A673 (cell line): ENCODE results near the gene FAM13A. TPM values are rescaled to one million over a fixed set of nuclear protein-coding genes. Genes with fewer than 3 reads are reported as not detected.

Experiments used
- BruUV-seq: library from RNA; stranded (reverse); fragments of 400-500 nt; replicated peaks from 2 replicates; lab custom pipeline; 2021; lab: Mats Ljungman, UMichigan
- CTCF ChIA-PET: fragments of 300-600 bp; sonication (Branson Sonifier 250); formaldehyde crosslinking; loops from one replicate; lab custom pipeline; 2022; ENCODE audit warnings: antibody characterized with exemption; lab: Charles Lee
- POLR2A ChIA-PET: fragments of 300-600 bp; sonication (Branson Sonifier 250); formaldehyde crosslinking; loops from one replicate; lab custom pipeline; 2022; ENCODE audit warnings: antibody characterized with exemption; ENCODE audit not compliant: low non-redundant PET; lab: Charles Lee
- DNase-seq: peaks from one replicate; pipeline ENCODE4 v3.0.0-alpha.2; 2015; ENCODE audit warnings: low spot score
- H3K27ac ChIP-seq: fragments of 200-600 bp; sonication (generic); 2 replicates; pipeline ENCODE4 v1.5.1; 2016; ENCODE audit warnings: mixed run types, low read depth, mild to moderate bottlenecking, mixed read lengths, antibody characterized with exemption, low read length; ENCODE audit not compliant: poor library complexity, severe bottlenecking
- H3K27me3 ChIP-seq: fragments of 200-600 bp; sonication (generic); replicated peaks from 2 replicates; pipeline ENCODE4 v1.6.1; 2017; ENCODE audit warnings: mixed run types, low read depth, mild to moderate bottlenecking, mixed read lengths, antibody characterized with exemption, low read length; ENCODE audit not compliant: insufficient read depth, poor library complexity
- H3K36me3 ChIP-seq: fragments of 200-600 bp; sonication (generic); 2 replicates; pipeline ENCODE4 v1.6.1; 2016; ENCODE audit warnings: mixed run types, mild to moderate bottlenecking, mixed read lengths, antibody characterized with exemption, low read length; ENCODE audit not compliant: insufficient read depth, poor library complexity, severe bottlenecking
- H3K4me1 ChIP-seq: fragments of 200-600 bp; sonication (generic); 2 replicates; pipeline ENCODE4 v1.6.1; 2017; ENCODE audit warnings: mixed run types, mild to moderate bottlenecking, mixed read lengths, antibody characterized with exemption, low read length; ENCODE audit not compliant: insufficient read depth, poor library complexity, severe bottlenecking
- H3K4me3 ChIP-seq: fragments of 200-600 bp; sonication (generic); 2 replicates; pipeline ENCODE4 v1.5.1; 2016; ENCODE audit warnings: low read depth, mixed run types, mild to moderate bottlenecking, mixed read lengths, low read length; ENCODE audit not compliant: poor library complexity, severe bottlenecking
- H3K9me3 ChIP-seq: fragments of 200-600 bp; sonication (generic); 2 replicates; pipeline ENCODE4 v1.6.1; 2016; ENCODE audit warnings: mixed run types, low read depth, mild to moderate bottlenecking, mixed read lengths, antibody characterized with exemption, low read length; ENCODE audit not compliant: poor library complexity, severe bottlenecking
- EZH2 ChIP-seq: fragments of 200-600 bp; sonication (generic); IDR thresholded peaks from 2 replicates; pipeline ENCODE4 v1.6.1; 2017; ENCODE audit warnings: borderline replicate concordance, low read depth, mild to moderate bottlenecking, mixed read lengths, antibody characterized with exemption, low read length; ENCODE audit not compliant: poor library complexity, severe bottlenecking
- intact Hi-C: fragments of 100-400 bp; cut with micrococcal nuclease; formaldehyde crosslinking; loops from one replicate; pipeline ENCODE4 v1.10.0; 2022; ENCODE audit not compliant: unreplicated experiment
- total RNA-seq: library from RNA; stranded (reverse); gene quantifications from 2 replicates; pipeline ENCODE4 v1.2.3, GENCODE V29; 2021
- TF ChIP-seq, protein P1 (sequence below): fragments of 300-800, 200-600 bp; sonication (generic); conservative IDR thresholded peaks from 2 replicates; pipeline ENCODE4 v1.5.1; 2017; ENCODE audit warnings: low read depth, mild to moderate bottlenecking, antibody characterized with exemption, low read length, moderate library complexity, mixed read lengths

Gene FAM13A
- total RNA-seq, 1 experiment from 2014 or later: 15.5 TPM

DNA sequence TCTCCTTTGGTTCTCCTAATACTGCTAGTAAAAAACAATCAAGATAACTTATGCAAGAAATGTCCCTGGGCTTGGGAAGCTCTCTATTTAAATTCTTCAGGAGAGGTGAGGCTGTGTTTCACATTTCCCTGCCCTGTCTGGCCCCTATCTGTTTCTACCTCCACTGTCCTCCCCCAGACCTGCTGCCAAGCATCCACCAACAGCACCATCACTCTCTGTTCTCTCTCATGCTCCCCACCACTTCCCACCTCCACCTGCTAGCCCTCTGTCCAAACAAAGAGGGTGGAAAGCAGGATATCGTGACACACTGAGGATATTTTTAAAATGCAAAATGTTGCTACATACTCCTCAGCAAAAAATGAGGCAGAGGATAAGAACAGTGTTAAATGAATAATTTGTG, 271.0 kb downstream of the FAM13A start:
- Histone ChIP-seq H3K4me3 (no peak overlapping the region), H3K27me3 (no peaks in the 10 kb centered on the region), H3K36me3 (peaks cover 3% of the 10 kb centered on the region), H3K9me3 (no peaks in the 10 kb centered on the region), H3K4me1 (peaks cover 2% of the 10 kb centered on the region), H3K27ac (no peak overlapping the region)
- DNase-seq: no peak
- ChIA-PET CTCF (no interaction called here), POLR2A (no interaction called here)
- TF ChIP-seq, protein P1, sequence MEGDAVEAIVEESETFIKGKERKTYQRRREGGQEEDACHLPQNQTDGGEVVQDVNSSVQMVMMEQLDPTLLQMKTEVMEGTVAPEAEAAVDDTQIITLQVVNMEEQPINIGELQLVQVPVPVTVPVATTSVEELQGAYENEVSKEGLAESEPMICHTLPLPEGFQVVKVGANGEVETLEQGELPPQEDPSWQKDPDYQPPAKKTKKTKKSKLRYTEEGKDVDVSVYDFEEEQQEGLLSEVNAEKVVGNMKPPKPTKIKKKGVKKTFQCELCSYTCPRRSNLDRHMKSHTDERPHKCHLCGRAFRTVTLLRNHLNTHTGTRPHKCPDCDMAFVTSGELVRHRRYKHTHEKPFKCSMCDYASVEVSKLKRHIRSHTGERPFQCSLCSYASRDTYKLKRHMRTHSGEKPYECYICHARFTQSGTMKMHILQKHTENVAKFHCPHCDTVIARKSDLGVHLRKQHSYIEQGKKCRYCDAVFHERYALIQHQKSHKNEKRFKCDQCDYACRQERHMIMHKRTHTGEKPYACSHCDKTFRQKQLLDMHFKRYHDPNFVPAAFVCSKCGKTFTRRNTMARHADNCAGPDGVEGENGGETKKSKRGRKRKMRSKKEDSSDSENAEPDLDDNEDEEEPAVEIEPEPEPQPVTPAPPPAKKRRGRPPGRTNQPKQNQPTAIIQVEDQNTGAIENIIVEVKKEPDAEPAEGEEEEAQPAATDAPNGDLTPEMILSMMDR: no peak
- intact Hi-C loops: no loop called here
- no TSS peak for BruUV-seq

DNA sequence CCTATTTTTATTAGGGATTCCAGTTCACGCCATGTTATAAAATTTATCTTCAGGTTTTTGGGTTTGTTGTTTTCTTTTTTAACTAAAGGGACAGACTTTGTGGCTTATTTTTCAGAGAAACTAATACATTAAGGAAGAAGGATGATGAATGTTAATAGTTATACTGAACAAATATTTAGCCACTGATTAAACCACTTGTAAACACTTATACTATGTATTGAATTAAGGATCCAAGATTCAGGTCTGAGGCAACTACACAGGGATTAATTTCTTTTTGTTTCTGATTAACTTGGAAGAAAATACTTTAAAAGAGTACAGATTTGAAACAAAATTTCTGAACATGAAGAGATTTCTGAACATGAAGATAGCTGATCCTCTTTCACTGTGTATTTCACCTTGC, 276.6 kb downstream of the FAM13A start:
- peak overlapping the region; percentile 67 for H3K27ac ChIP-seq
- no peaks in the 10 kb centered on the region for H3K9me3 ChIP-seq
- CTCF ChIA-PET: no interaction called here
- BruUV-seq: no TSS peak
- POLR2A ChIA-PET: no interaction called here
- no peak overlapping the region for H3K4me3 ChIP-seq
- H3K27me3 ChIP-seq: no peaks in the 10 kb centered on the region
- no peaks in the 10 kb centered on the region for H3K36me3 ChIP-seq
- intact Hi-C loops: no loop called here
- no peak for DNase-seq
- TF ChIP-seq EZH2: no peak
- TF ChIP-seq, protein P1: no peak
- peaks cover 19% of the 10 kb centered on the region for H3K4me1 ChIP-seq

DNA sequence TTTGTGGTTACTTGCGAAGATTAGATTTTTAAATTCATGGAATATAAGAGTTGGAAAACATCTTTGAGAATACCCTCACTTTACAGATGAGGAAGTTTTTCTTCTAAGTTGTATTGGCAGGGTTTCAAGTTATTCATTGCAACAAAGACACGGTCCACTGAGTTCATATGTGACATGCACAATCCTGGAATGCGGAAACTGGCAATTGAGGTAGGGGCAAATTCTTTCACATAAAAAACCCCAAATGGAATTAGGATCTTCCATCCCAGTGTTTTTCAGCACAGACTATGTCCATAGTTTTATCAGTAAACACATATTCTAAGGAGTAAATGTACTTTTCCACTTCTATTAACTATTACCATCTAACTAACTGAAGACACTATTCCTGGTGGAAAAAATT, 277.6 kb downstream of the FAM13A start:
- ChIA-PET POLR2A (no interaction called here), CTCF (no interaction called here)
- DNase-seq: peak; percentile 70
- Histone ChIP-seq H3K27ac (peak overlapping the region; percentile 67), H3K27me3 (no peaks in the 10 kb centered on the region), H3K9me3 (no peaks in the 10 kb centered on the region), H3K36me3 (no peaks in the 10 kb centered on the region), H3K4me1 (peaks cover 19% of the 10 kb centered on the region), H3K4me3 (no peak overlapping the region)
- BruUV-seq: no TSS peak
- intact Hi-C loops: no loop called here
- TF ChIP-seq EZH2: no peak
- TF ChIP-seq, protein P1: no peak
